Glutamatergic neuron (in vitro differentiated cells): ENCODE measurements around the gene THUMPD2. TPM values are rescaled to one million over a fixed set of nuclear protein-coding genes. Genes with fewer than 3 reads are reported as not detected.

Experiments
- DNase-seq: peaks from one replicate; pipeline ENCODE4 v3.0.0; 2022
- H3K27ac Mint-ChIP-seq: one replicate; pipeline ENCODE4 v1.8.0; 2020; ENCODE audit warnings: mild to moderate bottlenecking, mixed read lengths, inconsistent platforms; ENCODE audit not compliant: unreplicated experiment
- H3K27me3 Mint-ChIP-seq: one replicate; pipeline ENCODE4 v1.8.0; 2020; ENCODE audit warnings: mild to moderate bottlenecking, moderate library complexity, mixed read lengths, inconsistent platforms; ENCODE audit not compliant: unreplicated experiment
- H3K36me3 Mint-ChIP-seq: one replicate; pipeline ENCODE4 v1.8.0; 2020; ENCODE audit warnings: mild to moderate bottlenecking, mixed read lengths, inconsistent platforms; ENCODE audit not compliant: unreplicated experiment
- H3K4me1 Mint-ChIP-seq: one replicate; pipeline ENCODE4 v1.8.0; 2020; ENCODE audit warnings: mild to moderate bottlenecking, low read depth, mixed read lengths, inconsistent platforms; ENCODE audit not compliant: unreplicated experiment
- H3K4me3 Mint-ChIP-seq: one replicate; pipeline ENCODE4 v1.8.0; 2020; ENCODE audit warnings: mild to moderate bottlenecking, mixed read lengths, inconsistent platforms; ENCODE audit not compliant: unreplicated experiment
- H3K9me3 Mint-ChIP-seq: one replicate; pipeline ENCODE4 v1.8.0; 2020; ENCODE audit warnings: mild to moderate bottlenecking, moderate library complexity, mixed read lengths, inconsistent platforms; ENCODE audit not compliant: unreplicated experiment
- total RNA-seq: library from RNA; stranded (reverse); fragmentation: NEBNext Ultra II Directional; extraction: Animal tissue kit (Norgen Biotek cat#: 25700); gene quantifications from one replicate; pipeline ENCODE4 v1.2.1, GENCODE V29; 2021; ENCODE audit not compliant: unreplicated experiment
- TF ChIP-seq, protein P1 (sequence below): fragments of 200-600 bp; sonication (generic); IDR thresholded peaks from one replicate; pipeline ENCODE4 v1.5.0; 2021; ENCODE audit not compliant: partially characterized antibody, unreplicated experiment

THUMPD2 gene
- total RNA-seq, 1 donor from 2014 or later = 6.0 TPM

DNA sequence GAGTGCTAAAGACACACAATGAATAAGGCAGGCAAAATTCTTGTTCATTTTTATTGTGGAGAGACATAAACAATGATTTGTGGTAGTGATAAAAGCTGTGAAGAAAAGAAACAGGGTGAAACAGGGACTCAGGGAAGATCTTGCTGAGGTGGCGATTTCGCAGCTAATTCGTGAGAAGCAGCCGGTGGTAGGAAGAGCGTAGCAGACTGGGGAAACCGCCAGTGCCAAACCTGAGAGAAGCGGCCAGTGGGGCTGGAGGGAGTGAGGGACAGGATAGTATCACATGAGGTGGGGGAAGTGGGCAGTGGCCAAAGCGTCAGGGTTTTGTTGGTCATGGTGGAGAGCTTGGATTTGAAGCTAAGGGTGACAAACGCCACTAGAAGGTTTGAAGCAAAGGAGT, 71.1 kb downstream of the THUMPD2 start:
- TF ChIP-seq, protein P1, sequence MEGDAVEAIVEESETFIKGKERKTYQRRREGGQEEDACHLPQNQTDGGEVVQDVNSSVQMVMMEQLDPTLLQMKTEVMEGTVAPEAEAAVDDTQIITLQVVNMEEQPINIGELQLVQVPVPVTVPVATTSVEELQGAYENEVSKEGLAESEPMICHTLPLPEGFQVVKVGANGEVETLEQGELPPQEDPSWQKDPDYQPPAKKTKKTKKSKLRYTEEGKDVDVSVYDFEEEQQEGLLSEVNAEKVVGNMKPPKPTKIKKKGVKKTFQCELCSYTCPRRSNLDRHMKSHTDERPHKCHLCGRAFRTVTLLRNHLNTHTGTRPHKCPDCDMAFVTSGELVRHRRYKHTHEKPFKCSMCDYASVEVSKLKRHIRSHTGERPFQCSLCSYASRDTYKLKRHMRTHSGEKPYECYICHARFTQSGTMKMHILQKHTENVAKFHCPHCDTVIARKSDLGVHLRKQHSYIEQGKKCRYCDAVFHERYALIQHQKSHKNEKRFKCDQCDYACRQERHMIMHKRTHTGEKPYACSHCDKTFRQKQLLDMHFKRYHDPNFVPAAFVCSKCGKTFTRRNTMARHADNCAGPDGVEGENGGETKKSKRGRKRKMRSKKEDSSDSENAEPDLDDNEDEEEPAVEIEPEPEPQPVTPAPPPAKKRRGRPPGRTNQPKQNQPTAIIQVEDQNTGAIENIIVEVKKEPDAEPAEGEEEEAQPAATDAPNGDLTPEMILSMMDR = no peak
- Mint-ChIP-seq H3K36me3 (peaks cover 6% of the 10 kb centered on the region), H3K4me3 (no peak overlapping the region), H3K27me3 (no peaks in the 10 kb centered on the region), H3K9me3 (peaks cover 3% of the 10 kb centered on the region), H3K27ac (no peak overlapping the region), H3K4me1 (peaks cover 7% of the 10 kb centered on the region)
- no peak for DNase-seq

DNA sequence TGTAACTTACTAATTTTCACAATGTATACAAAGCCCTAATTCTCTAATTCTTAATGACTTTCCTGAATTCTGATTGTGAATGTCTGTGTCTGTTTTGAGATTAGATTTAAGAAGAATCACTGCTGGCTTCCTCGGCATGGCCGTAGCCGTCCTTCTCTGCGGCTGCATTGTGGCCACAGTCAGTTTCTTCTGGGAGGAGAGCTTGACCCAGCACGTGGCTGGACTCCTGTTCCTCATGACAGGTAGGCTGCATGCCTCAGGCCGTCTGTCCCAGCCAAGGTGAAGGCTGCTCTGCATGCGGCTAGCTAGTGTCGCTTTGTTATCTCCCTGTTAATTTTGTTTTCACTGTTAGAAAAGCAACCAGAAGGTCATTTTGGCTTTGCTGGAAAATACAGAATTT, 72.1 kb downstream of the THUMPD2 start:
- peaks cover 6% of the 10 kb centered on the region for H3K4me1 Mint-ChIP-seq
- no peak overlapping the region for H3K27ac Mint-ChIP-seq
- H3K9me3 Mint-ChIP-seq = peaks cover 3% of the 10 kb centered on the region
- no peak overlapping the region for H3K4me3 Mint-ChIP-seq
- TF ChIP-seq, protein P1 = no peak
- peaks cover 10% of the 10 kb centered on the region for H3K36me3 Mint-ChIP-seq
- no peak for DNase-seq
- H3K27me3 Mint-ChIP-seq = no peaks in the 10 kb centered on the region

DNA sequence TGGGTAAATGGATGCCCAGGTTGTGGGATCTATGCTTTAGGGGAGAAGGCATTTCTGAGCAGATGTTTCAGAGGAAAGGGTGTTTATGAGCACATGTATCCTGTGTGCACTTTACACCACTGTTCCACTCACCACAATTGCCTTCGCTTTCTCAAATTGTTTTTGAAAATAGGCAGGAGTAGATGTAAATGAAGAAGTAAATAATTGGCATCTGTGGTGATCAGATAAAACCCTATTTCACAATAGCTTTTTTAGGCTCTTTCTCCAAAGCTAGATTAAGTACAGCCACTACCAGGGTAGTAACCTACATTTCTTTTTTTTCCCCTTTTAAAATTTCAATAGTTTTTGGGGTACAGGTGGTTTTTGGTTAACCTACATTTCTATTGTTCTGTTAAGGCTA, 72.7 kb downstream of the THUMPD2 start:
- no peak for DNase-seq
- no peaks in the 10 kb centered on the region for H3K27me3 Mint-ChIP-seq
- TF ChIP-seq, protein P1 = no peak
- peaks cover 14% of the 10 kb centered on the region for H3K36me3 Mint-ChIP-seq
- peaks cover 4% of the 10 kb centered on the region for H3K4me1 Mint-ChIP-seq
- H3K27ac Mint-ChIP-seq = no peak overlapping the region
- H3K9me3 Mint-ChIP-seq = peaks cover 6% of the 10 kb centered on the region
- no peak overlapping the region for H3K4me3 Mint-ChIP-seq

DNA sequence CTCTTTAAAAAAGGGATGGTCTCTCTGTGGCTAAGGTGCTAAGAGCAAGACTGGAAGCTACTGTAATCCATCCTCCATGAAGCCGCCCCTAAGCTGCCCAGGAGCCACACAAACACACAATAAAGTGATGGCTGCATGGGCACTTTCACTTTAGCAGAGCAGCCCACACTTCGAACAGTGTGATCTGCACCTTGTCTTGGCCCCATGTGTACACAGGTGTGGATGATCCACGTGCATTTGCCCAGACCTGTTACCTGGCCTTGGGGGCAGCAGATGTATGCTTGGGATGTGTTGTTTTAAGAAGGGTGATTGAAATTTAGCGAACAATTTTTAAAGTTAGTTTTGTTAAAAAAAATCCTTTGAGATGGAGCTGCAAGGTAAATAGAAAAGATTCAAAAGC, 73.4 kb downstream of the THUMPD2 start:
- H3K36me3 Mint-ChIP-seq = peaks cover 14% of the 10 kb centered on the region
- peaks cover 4% of the 10 kb centered on the region for H3K9me3 Mint-ChIP-seq
- H3K27ac Mint-ChIP-seq = no peak overlapping the region
- H3K4me3 Mint-ChIP-seq = no peak overlapping the region
- peaks cover under 1% of the 10 kb centered on the region for H3K4me1 Mint-ChIP-seq
- TF ChIP-seq, protein P1 = no peak
- H3K27me3 Mint-ChIP-seq = no peaks in the 10 kb centered on the region
- no peak for DNase-seq

DNA sequence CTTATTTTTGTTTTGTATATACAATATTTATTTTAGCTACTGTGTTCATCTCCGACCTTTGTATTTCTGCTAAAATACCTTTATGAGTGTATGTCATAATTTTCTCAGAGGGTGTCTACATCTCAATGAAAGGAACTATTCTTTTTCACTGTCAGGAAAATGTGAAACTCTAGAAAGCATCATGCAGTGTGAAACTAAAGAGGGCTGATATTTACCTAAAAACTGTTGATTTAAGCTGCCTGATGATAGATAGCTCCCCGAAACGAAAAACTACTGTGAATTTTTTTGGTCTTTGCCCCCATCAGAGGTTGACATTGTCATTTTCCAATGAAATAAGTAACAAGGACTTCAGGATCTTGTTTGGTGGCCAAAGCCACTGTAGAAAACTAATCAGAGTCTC, 74.5 kb downstream of the THUMPD2 start:
- TF ChIP-seq, protein P1 = no peak
- DNase-seq = no peak
- H3K4me1 Mint-ChIP-seq = no peaks in the 10 kb centered on the region
- H3K4me3 Mint-ChIP-seq = no peak overlapping the region
- H3K27ac Mint-ChIP-seq = no peak overlapping the region
- H3K27me3 Mint-ChIP-seq = peaks cover 2% of the 10 kb centered on the region
- H3K9me3 Mint-ChIP-seq = peaks cover 4% of the 10 kb centered on the region
- H3K36me3 Mint-ChIP-seq = peaks cover 19% of the 10 kb centered on the region
